Measurements from ENCODE around the gene PTGDR2.

PTGDR2 gene

DNA sequence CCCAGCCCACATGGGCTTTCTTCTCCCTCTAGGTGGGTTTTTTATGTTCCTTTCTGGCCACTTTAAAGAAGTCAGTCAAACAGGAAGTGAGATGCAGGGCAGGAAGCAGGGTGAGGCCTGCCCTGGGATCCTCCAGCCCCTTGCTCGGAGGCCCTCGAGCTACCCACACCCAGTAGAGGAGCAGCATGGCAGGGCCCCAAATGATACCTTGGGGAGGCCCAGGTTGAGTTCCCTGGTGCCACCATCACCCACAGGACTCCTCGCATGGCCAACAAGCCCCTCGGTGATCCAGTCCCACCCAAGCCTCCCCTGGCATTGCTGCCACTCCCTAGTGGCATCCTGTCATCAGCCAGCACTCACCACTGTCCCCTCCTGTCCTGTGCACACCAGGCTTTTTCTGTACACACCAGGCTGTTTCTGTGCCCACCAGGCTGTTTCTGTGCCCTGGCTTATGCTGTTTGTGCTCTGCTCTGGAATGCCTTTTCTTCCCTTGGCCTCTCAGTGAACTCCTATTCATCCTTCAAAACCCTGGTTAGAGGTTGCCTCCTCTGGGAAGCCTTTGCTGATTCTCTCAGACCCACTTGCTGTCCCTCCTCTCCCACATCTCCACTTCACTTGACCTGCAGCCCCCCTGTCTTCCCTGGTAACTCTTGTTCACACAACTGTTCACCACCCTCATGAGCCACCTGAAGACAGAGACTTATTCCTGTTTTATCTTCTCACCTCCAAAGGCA is 3.1 kb upstream of the PTGDR2 start:
- DNase-seq = no peak

DNA sequence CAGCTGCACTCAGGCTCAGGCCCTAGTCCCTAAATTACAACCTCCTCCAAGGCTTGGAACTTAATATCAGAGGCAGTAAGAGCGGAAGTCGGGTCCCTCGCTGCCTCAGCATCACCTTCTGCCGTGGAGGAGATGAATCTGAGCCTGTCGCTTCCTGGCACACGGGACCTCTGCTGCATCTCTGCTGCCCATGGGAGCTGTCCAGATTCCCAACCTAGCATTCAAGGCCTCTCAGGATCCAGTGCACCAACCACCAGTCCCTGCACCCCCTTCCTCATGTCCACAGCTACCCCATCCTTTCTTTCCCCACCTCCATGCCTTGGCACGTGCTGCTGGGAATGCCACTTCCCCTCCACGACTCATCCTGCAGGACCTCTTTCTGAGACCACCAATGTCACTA is 2.5 kb upstream of the PTGDR2 start:
- no peak for DNase-seq

DNA sequence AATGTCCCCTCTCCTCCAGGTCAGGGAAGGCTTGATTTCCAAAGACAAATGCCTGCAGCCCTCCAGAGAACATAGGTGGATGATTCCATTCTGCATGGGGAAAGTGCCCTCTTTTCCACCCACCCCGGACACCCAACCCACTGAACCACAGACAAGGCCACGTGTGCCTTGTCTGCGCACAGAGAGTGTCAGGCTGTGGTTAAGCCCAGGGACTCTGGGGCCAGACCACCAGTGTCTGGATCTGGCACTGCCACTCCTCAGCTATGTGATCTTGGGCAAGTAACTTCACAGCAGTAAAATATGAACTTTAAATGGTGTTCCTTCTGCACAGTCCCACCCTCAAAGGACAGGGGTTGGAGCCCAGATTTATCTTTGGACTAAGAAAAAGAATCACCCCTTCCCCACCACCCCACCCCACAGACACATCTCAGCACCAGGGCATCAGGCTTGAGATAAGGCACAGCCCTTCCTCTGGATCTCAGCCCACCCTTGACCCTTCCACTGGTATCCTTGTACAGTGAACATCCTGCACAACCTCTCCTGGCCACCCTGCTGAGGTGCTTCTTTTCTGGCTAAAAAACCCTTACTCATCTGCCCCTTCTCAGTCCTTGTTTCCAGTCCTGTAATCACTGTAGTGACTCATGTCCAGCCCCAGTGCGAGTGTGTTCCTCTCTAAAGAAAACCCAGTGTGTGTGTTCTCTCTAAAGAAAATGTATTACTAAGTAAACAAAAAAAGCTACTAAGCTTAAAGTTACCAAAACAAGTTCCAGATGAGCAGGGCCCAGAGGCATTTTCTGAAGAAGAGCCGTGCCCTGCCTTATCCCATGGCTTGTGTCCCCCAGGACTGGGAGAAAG is 1.9 kb upstream of the PTGDR2 start:
- no peak for DNase-seq

DNA sequence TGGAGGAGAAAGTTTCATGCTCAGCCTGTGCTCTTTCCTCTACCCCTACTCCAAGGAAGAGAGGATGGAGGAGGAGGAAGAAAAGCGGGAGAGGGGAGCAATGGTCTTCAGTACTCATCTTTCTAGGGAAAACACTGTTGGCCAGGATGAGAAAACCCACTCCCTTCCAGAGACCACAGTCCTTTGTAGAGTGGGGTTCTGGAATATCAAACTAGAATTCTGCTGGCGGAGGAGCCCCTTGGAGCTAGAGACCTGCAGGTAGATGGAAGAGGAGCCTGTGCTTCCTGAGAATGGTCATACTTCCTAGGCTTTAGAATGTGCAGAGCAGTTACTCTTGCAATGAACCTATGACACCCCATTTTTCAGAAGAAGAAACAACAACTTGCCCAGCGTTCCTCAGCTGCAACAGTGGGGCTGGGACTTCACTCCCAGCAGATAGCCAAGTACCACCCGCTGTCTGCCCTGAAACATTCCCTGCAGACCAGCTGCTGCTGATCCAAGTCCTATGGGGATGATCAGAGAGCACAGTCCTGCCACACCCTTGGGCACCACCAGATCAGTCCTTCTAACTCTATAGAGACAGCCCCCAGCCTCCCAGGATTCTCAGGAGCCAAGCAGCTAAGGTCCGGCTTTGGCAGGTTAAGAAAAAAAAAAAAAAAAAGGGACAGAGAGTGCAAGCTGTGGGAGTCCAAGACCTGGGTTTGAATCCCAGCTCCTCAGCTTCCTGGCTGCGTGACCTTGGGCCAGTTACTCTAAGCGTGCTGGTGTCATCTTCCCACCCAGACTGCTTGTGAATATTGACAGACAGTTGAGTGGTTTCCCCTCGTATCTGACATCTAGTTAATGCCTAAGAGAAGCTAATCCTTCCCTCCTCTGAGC is 664 bp downstream of the PTGDR2 start:
- no peak for DNase-seq

DNA sequence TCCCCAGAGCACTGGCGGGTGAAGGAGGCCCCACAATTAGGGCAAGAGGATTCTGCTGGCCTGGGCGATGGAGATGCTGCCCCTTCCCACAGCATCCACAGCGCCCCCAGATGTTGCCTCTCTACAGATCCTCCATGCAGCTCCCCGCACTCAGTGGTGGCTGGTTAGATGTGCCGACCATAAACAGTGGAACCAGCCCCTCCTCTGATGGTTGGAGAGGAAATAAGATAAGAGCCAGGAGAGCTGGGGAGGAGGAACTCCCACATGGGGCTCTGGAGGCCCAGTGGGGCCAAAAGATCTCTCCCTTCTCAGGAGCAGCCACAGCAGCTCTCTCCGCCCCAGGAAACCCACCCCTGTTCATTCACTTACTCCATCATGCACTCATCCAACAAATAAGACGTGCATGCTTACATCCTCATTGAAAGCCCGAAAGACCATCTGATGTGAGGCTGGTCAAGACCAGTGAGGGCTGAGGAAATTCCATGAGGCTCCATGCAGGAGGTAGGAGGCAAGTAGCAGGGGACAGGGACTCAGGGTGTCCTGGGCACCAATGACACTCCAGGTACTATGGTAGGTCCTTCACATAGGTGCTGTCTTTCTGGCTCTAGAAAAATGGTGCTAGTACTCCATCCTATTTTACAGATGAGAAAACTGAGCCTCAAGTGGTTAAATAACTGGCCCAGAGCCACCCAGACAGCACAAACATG is 1.5 kb downstream of the PTGDR2 start:
- no peak for DNase-seq

DNA sequence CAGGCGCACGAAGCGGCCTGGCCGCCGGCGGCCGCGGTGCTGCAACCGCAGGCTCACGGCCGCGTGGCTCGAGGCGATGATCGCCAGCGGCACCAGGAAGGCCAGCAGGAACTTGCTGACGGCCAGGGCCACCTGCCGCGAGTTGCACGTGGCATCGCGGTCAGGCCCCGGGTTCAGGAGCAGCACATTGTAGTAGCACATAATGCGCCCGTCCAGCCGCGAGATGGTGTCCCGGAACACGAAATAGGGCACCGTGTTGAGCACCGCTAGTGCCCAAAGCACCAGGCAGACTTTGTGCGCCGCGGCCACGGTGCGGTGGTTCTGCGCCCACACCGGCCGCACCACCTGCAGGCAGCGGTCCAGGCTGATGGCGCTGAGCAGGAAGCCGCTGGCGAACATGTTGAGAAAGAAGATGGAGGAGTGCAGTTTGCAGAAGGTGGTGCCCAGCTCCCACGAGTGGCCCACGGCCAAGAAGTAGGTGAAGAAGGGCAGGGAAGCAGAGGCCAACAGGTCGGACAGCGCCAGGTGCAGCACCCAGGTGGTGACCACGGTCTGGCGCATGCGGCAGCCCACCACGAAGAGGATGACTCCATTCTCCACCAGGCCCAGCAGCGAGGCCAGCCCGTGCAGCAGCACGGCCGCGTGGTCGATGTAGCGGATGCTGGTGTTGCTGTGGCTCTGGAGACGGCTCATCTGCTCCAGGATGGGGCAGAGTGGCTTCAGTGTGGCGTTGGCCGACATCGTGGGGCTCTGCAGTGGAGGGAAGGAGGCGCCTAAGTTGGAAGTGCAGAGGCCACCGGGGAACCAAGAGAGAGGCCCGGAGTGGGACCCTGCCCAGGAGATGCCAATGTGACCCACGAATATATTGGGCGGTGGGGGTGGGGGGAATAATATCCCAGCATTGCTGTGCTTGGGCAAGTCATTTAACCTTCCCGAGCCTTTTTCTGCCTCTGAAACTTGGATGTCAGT is 2.5 kb downstream of the PTGDR2 start:
- DNase-seq = no peak

DNA sequence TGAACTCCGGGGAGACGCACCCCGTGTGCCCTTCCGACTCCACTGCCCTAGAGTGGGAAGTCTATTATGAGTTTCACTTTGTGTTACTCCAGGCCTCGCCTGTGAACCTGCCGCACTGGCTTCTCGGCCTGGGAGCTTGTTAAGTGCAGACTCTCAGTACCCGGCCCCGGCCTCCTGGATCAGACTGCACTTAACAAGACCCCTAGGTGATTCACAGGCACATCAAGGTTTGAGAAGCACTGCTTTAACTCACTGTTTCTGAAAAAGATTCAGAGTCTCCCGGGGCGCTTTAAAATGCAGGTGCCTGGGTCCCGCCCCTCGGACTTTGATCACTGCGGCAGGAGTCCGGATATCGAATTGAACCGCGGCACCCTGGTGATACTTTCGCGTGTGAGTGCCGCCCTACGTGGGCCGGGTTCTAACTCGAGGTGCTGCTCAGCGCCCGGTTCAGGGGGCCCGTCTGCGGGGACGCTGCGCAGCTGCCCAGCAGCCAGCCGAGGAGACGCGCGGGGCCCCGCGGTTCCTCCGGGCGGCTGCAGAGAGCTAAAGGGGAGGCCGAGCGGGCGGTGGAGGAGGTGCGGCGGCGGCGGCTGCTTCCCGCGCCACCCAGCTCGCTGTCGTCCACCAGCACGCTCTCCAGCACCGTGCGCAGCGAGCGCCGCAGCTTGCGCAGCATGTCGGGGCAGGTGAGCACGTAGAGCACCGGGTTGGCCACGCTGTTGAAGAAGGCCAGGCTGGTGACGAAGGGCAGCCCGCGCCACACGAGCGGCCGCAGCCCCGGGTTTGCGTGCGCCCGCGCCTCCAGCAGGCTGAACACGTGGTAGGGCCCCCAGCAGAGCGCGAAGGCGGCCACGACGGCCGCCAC is 3.4 kb downstream of the PTGDR2 start:
- DNase-seq = no peak

DNA sequence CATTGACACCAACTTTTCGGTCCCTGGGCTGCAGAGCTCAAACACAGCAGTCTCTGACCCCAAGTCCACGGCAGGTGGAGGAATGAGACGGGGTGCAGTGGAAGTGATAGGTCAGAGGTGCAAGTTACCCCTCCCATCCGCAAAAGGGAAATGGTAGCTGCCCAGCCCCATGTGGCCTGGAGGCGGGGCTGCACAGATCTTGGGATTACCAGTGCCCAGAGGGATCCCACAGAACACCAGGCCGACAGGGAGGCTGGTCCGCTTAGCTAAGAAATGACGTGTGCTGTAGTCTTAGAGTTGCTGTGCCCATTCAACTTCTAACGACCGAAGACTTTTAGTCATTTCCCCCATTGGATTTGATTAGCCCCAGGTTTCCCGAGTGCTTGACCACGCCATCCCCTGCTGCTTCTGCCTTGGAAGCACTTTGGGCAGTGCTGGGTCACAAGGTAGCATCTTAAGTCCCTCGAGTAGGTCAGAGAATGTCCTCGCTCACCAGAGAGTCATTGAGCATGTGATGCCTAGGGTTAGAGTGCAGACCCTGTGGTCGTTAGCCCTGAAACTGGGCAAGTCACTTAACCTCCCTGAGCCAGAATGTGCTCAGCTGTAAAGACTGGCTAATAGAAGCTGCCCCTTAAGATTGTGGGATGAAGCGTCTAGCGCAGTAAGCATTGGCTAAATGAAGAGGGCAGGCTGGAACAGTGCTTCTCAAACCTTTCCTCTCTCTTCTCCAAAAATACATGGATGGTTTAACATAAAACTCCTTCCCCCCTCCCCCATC is 4.2 kb downstream of the PTGDR2 start:
- DNase-seq = no peak

DNA sequence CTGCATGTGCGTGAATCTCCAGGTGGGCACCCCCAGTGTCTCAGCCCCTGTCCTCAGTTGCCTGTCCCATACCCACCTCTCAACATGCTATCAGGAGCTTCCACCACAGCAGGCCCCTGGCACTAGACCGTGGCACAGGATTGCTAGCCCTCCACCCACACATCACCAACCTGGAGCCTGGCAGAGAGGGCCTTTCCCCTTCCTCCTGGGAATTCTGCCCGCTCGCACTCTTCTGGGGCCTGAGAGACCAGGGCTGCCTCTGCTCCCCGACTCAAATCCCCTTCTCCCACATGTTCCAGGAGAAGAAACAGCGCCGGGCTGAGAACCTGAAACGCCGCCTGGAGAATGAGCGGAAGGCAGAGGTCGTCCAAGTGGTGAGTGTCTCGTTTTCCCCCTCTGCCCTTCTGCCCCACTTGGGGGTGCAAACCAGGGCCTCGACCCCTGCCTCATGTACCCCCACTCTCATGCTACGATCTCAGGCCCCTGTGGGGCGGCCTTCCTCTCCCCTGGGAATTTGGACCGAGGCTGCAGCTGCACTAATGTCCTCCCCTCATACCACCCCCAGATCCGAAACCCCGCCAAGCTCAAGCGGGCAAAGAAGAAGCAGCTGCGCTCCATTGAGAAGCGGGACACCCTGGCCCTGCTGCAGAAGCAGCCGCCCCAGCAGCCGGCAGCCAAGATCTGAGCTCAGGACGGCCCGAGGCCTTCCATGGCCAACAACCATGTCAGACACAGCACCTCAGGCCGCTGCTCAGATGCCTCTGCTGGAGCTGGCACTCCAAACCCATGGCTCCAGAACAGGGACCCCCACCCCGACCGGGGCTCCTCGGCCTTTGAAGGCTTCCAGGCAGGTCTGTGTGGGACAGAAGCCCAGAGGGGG is 5.9 kb downstream of the PTGDR2 start:
- no peak for DNase-seq

DNA sequence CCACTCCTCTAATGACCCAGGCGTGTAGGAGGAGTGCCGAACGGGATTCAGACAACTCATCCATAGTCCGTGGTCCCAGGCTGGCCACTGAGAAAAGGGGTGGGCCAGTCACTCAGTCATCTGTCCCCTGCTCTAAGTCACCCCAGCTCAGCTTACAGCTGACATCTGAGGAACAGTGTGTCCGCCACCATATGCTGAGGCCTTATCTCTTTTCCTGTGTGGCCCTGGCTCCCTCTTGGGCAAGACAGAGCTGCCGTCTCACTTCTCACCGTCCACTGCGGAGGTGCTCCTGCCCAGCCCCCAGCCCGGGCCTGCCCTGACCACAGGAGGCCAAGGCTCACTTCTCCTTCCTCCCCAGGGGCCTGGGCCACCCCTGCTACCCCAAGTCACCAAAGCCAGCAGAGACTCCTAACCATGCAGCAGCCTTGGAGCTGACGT is 7.0 kb downstream of the PTGDR2 start:
- no peak for DNase-seq

DNA sequence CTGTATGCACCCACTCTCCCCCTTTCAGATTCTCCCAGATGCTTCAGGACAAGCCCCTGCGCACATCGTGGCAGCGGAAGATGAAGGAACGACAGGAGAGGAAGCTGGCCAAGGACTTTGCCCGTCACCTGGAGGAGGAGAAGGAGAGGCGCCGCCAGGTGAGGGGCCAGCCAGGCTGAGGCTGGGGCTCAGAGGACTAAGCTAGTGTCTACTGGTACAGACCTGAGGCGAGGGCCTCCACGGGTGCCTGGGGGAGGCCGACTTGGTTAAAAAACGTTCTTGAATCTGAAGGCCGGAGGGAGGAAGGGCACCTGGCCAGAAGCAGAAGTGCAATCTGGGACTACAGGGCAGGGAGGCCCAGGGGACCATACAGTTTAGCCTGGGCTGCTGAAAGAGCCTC is 7.9 kb downstream of the PTGDR2 start:
- DNase-seq = no peak

DNA sequence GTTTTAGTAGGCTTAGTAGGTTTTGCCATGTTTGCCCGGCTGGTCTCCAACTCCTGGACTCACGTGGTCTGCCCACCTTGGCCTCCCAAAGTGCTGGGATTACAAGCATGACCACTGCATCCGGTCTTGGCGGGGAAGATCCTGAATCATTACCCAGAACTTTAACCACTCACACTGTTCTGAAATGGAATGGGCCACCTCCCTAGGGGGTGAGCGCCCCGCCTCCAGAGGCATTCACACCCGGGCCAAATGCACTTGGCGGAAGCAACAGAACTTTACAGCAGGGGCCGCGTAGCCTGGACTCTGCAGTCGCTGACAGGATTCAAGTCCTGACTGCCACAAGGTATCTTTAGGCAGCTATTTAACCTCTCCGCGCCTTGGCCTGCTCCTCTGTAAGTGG is 8.5 kb downstream of the PTGDR2 start:
- DNase-seq = no peak

DNA sequence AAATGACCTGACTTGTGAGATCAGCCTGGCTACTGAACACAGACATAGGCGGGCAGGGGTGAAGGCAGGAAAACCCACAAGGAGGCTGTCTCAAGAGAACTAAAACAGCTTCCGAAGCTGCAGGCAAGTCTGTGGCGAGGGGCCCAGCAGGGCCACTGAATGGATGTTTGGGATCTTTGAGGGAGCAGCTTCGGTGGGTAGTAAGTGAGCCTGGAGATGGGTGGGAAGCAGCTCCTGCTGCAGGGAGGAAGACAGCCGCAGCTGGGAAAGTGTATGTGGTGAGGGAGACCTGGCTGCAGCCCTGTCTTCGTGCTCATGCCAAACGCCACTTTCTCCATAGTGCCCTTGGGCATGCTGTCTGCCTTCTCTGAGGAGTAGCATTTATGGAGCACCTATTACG is 10.4 kb downstream of the PTGDR2 start:
- no peak for DNase-seq

DNA sequence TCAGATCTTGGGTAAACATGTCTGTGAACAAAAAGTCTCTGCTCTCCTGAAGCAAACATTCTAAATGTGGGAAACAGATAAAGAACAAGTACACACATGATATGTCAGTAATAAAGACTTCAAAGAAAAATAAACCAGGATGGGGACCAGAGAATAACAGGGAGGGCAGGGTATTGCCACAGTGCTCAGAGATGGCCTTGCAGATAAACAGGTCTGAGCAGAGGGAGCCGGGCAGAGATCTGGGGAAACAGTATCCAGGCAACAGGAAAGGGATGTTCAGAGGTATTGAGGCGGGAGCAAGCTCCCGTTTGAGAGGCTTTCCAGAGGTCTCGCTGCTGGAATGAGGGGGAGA is 10.9 kb downstream of the PTGDR2 start:
- DNase-seq = no peak

DNA sequence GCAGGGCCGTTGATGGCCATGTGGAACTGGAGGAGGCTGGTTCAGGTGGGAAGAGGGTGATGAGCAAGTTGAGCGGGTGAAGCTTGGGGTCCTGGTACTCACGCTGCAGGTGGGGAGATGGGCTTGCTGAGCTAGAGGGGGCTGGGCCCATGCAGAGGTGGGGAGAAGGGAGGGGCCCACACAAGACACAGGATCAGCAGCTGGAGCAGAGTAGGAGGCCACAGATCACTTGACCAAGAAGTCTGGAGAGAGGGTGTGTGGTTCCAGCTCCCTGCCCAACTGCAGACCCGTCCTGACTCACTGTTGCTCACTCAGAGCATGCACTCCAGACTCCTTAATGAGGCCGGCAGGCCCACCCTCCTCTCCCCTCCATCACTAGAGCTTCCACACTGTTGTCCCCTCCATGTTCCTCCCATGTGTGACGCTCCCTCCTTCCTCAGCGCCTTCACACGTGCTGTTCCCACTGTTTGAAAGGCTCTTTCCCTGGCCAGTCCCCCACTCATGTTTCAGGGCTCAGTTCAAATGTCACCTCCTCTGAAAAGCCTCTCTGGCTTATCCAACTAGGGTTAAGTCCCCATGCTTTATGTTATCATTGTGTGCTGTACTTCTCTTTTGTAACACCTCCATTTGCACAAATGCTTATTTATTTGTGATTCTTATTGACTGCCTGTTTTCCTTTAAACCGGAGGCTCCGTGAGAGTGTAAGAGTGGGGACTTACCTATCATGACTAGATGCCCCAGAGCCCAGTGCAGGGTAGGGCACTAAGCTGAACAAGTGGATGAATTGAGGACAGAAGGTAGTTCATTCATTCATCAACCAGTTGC is 11.5 kb downstream of the PTGDR2 start:
- no peak for DNase-seq

DNA sequence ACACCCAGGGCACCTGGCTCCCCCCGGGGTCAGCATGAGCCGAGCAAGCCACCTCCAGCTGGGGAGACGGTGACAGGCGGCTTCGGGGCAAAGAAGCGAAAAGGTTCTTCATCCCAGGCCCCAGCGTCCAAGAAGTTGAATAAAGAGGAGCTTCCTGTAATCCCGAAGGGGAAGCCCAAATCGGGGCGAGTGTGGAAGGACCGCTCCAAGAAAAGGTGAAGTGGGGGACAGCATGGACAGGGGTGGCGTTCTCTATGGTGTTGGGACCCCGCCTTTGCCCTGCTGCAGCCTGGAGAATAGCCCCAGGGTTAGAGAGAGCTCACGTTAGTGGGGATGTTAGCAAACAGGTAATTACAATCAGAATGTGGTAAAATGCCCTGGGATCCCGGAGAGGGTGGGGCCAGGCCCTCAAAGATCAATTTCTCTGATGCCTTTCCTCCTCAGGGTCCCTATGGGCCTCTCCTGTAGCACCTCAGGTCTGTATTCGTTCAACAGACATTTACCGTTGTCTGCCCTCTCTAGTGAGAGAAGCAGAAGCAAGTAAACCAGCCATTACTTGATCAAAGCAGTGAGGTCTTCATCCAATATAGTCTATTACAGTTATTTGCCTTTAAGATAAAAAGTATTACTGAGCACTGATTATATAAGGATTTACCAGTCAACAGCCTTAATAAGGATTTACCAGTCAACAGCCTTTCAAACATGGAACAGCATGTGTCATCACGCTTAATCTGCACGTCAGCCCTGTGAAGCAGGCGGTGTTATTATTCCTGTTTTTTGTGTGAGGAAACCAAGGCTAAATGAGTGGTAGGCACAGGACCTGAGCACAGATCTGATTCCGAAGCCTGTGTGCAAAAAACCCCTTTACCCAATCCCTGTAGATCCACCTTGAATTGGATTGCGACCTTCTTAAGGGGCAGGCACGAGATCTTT is 12.8 kb downstream of the PTGDR2 start:
- DNase-seq = peak in 1 of 3 experiments; percentile 19

All from NCI-H1417 (cell line).